Left lung (tissue), 14 donors: ENCODE measurements around the gene PAX2. TPM values are rescaled to one million over a fixed set of nuclear protein-coding genes. Genes with fewer than 3 reads are reported as not detected.
"Not testable (repeated sequence)": the region's sequence is repeated elsewhere in the genome, so short reads cannot be mapped to it uniquely, and the experiment has no call there.

Source experiments
- ATAC-seq: fragments of 200-7000 bp; cut with Tn5 transposase; one replicate; pipeline ENCODE4 v1.9.1; 2020; ENCODE audit warnings: moderate library complexity
- DNase-seq, 4 donors: peaks; one replicate each; pipeline ENCODE4 v3.0.0-alpha.2; 2013 to 2020
- H3K27ac ChIP-seq, 2 donors: fragments of 200-600 bp; sonication (generic) in 1 of 2; one replicate each; pipeline versions ENCODE4 v1.5.0 to v1.8.0; 2020 to 2021
- H3K27me3 ChIP-seq, 2 donors: fragments of 200-600 bp; sonication (generic) in 1 of 2; one replicate each; pipeline versions ENCODE4 v1.5.0 to v1.8.0; 2020 to 2021
- H3K36me3 ChIP-seq, 2 donors: fragments of 200-600 bp; sonication (generic) in 1 of 2; one replicate each; pipeline versions ENCODE4 v1.5.0 to v1.8.0; 2020 to 2021
- H3K4me1 ChIP-seq, 2 donors: fragments of 200-600 bp; one replicate each; pipeline ENCODE4 v1.8.0; 2021
- H3K4me3 ChIP-seq, 2 donors: fragments of 200-600 bp; sonication (generic) in 1 of 2; one replicate each; pipeline versions ENCODE4 v1.5.0 to v1.8.0; 2020 to 2021; ENCODE audit warnings: mild to moderate bottlenecking in 1 of 2
- H3K9me3 ChIP-seq, 2 donors: fragments of 200-600 bp; sonication (generic) in 1 of 2; one replicate each; pipeline versions ENCODE4 v1.5.0 to v1.8.0; 2020 to 2021
- intact Hi-C, 2 donors: fragments of 100-400 bp; cut with DNase I; formaldehyde crosslinking; loops; one replicate each; pipeline versions ENCODE4 v1.11.2 to v1.14.2; 2022
- long read RNA-seq, 12 donors: library from polyadenylated mRNA in 2 of 12; unstranded in 2 of 12; transcript quantifications; one replicate each; pipeline ENCODE4 v2.0.0 and lab custom pipeline, GENCODE V29; 2019 to 2026
- polyA plus RNA-seq, 6 donors: library from polyadenylated mRNA; unstranded; fragments of 120-200 nt; gene quantifications; one replicate each; pipeline ENCODE4 v1.2.1, GENCODE V29; 2013; ENCODE audit not compliant: insufficient read length in 6 of 6
- total RNA-seq, 2 donors: library from RNA; stranded (reverse); fragmentation: NEBNext Ultra II Directional; extraction: Animal tissue kit (Norgen Biotek cat#: 25700); gene quantifications; one replicate each; pipeline ENCODE4 v1.2.1, GENCODE V29; 2021
- TF ChIP-seq, protein P1 (sequence below), 2 donors: fragments of 200-600 bp; sonication (generic) in 1 of 2; IDR thresholded peaks; one replicate each; pipeline versions ENCODE4 v1.5.0 to v1.8.0; 2021; ENCODE audit warnings: antibody characterized with exemption in 2 of 2
- donor health status: DM: no; HTN: yes; CAD: no.
- donor health status: DM: no; HTN: no; CAD: no.

The PAX2 gene
- total RNA-seq = not detected
- polyA plus RNA-seq = 1 to 10 TPM in 1 of 6 donors, under 1 TPM in 4, not detected in 1; 0.18 to 1.2 (median 0.47) TPM
- long read RNA-seq, donor 1 = 0 reads
- long read RNA-seq, donor 2 = 0 reads
- long read RNA-seq, donor 3 = 0 reads
- long read RNA-seq, donor 4 = 0 reads
- long read RNA-seq, donor 5 = 0 reads
- long read RNA-seq, donor 6 = 0 reads
- long read RNA-seq, donor 7 = 0 reads
- long read RNA-seq, donor 8 = 0 reads
- long read RNA-seq, donor 9 = 0 reads
- long read RNA-seq, donor 10 = 0 reads
- long read RNA-seq, donor 11 = 0 reads
- long read RNA-seq, donor 12 = 0 reads

DNA sequence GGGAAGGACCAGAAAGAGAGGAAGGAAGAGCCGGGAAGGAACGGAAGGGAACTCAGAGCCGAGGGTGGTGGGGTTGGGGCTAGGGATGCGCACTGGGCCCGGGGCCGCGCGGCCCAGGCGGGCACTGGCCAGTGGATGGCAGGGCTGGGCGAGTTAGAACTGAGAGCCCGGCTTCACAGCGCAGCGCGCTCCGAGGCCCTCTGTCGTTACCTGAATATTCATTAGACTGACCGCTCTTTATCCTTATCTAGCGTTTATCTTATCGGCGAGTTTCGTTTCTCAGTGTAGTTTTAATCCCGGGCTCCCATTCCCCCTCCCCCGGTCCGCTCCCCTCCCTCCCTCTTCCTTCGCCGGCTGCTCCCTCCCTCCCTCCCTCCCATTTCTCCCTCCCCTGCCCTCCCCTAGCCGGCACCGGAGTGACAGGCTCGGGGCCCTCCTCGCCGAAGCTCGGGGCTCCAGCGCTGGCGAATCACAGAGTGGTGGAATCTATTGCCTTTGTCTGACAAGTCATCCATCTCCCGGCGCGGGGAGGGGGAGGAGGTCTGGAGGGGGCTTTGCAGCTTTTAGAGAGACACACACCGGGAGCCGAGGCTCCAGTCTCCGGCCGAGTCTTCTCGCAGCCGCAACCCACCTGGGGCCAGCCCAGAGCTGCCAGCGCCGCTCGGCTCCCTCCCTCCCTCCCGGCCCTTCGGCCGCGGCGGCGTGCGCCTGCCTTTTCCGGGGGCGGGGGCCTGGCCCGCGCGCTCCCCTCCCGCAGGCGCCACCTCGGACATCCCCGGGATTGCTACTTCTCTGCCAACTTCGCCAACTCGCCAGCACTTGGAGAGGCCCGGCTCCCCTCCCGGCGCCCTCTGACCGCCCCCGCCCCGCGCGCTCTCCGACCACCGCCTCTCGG, at the start of gene PAX2:
Gene PAX2 (plus strand): TSS at position 596 of the 895 bp plus-strand sequence. CDS start 679 bp downstream, outside the sequence.
- H3K4me1 ChIP-seq = peaks cover 4 to 51% of the 10 kb centered on the region in 2 donors
- no peaks in the 10 kb centered on the region for H3K36me3 ChIP-seq
- no peak within 1 kb of the TSS for H3K27ac ChIP-seq
- ATAC-seq (no peak), DNase-seq (no peak)
- no peaks in the 10 kb centered on the region for H3K9me3 ChIP-seq
- H3K27me3 ChIP-seq = peaks cover 97 to 100% of the 10 kb centered on the region in 2 donors
- TF ChIP-seq, protein P1, sequence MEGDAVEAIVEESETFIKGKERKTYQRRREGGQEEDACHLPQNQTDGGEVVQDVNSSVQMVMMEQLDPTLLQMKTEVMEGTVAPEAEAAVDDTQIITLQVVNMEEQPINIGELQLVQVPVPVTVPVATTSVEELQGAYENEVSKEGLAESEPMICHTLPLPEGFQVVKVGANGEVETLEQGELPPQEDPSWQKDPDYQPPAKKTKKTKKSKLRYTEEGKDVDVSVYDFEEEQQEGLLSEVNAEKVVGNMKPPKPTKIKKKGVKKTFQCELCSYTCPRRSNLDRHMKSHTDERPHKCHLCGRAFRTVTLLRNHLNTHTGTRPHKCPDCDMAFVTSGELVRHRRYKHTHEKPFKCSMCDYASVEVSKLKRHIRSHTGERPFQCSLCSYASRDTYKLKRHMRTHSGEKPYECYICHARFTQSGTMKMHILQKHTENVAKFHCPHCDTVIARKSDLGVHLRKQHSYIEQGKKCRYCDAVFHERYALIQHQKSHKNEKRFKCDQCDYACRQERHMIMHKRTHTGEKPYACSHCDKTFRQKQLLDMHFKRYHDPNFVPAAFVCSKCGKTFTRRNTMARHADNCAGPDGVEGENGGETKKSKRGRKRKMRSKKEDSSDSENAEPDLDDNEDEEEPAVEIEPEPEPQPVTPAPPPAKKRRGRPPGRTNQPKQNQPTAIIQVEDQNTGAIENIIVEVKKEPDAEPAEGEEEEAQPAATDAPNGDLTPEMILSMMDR (IDR thresholded peaks at IDR 0.05) = no peak
- H3K4me3 ChIP-seq = peak within 1 kb of the TSS in 1 of 2 donors; percentile 20
- intact Hi-C loops = no loop called here

DNA sequence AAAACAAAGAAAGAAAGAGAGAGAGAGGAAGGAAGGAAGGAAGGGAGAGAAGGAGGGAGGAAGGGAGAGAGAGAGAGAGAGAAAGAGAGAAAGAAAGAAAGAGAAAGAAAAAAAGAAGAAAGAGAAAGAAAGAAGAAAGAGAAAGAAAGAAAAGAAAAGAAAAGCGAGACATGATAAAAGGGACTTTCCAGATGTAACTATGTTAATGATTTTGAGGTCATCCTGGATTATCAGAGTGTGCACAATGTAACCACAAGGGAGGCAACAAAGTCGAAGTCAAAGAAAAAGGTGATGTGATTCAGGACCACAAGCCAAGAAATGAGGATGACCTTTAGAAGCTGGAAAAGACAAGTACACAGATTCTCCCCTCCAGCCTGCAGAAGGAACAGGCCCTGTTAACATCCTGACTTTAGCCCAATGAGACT, 48.9 kb upstream of the PAX2 start:
- TF ChIP-seq, protein P1 (IDR thresholded peaks at IDR 0.05) = no peak
- no peak overlapping the region for H3K27ac ChIP-seq
- intact Hi-C loops = no loop called here
- H3K27me3 ChIP-seq = peaks cover 3 to 81% of the 10 kb centered on the region in 2 donors
- H3K4me1 ChIP-seq = no peaks in the 10 kb centered on the region
- no peaks in the 10 kb centered on the region for H3K9me3 ChIP-seq
- DNase-seq (no peak), ATAC-seq (no peak)
- no peak overlapping the region for H3K4me3 ChIP-seq
- no peaks in the 10 kb centered on the region for H3K36me3 ChIP-seq

DNA sequence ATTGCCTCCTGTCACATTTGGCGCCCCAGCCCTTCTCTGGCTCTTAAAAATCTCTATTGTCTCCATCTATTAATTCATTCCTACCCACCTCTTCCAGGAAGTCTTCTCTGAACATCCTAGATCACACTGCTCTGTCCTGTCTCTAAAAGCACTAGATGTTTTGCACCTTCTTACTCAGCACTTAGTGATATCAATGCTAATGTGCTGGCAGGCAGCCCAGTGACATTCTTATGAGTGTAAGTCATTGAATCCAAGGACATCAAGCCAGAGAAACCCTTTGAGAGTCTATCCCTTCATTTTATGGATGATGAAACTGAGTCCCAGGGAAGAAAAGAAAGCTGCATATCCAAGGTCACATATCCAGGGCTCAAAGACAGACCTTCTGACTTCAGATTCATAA, 48.3 kb upstream of the PAX2 start:
- TF ChIP-seq, protein P1 (IDR thresholded peaks at IDR 0.05) = no peak
- ATAC-seq (no peak), DNase-seq (no peak)
- intact Hi-C loops = no loop called here
- Histone ChIP-seq H3K4me3 (no peak overlapping the region), H3K4me1 (no peaks in the 10 kb centered on the region), H3K9me3 (no peaks in the 10 kb centered on the region), H3K27ac (no peak overlapping the region), H3K27me3 (peaks cover 3 to 75% of the 10 kb centered on the region in 2 donors), H3K36me3 (no peaks in the 10 kb centered on the region)

DNA sequence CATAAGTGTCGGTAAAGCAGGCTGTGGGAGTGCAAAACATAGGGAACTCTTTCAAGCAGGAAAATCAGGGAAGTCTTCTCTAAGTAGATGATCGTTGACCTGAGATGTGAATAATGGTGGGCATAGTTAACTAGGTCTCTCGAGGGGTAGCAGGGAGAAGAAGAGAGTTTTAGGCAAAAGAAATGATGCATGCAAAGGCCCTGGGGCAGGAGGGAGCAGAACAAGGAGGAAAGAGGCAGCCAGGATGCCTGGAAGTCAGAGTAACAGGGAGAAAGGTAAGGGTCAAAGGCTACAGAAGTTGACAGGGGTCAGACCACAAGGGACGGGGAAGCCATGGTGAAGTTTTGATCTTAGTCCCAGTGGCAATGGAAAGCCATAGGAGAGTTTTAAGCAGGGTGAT, 47.8 kb upstream of the PAX2 start:
- no peaks in the 10 kb centered on the region for H3K36me3 ChIP-seq
- intact Hi-C loops = no loop called here
- no peak for DNase-seq
- H3K27me3 ChIP-seq = peaks cover 3 to 70% of the 10 kb centered on the region in 2 donors
- no peak for ATAC-seq
- H3K4me1 ChIP-seq = no peaks in the 10 kb centered on the region
- H3K27ac ChIP-seq = no peak overlapping the region
- TF ChIP-seq, protein P1 (IDR thresholded peaks at IDR 0.05) = no peak
- no peak overlapping the region for H3K4me3 ChIP-seq
- no peaks in the 10 kb centered on the region for H3K9me3 ChIP-seq

DNA sequence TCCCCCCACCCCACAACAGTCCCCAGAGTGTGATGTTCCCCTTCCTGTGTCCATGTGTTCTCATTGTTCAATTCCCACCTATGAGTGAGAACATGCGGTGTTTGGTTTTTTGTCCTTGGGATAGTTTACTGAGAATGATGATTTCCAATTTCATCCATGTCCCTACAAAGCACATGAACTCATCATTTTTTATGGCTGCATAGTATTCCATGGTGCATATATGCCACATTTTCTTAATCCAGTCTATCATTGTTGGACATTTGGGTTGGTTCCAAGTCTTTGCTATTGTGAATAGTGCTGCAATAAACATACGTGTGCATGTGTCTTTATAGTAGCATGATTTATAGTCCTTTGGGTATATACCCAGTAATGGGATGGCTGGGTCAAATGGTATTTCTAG, 43.7 kb upstream of the PAX2 start:
- H3K9me3 ChIP-seq, H3K4me1 ChIP-seq, intact Hi-C loops, H3K27ac ChIP-seq, DNase-seq, ATAC-seq, H3K36me3 ChIP-seq, H3K4me3 ChIP-seq: not testable (repeated sequence)
- H3K27me3 ChIP-seq = peaks cover 7 to 73% of the 10 kb centered on the region in 2 donors
